ENCODE measurements around the gene HAO2. TPM values are rescaled to one million over a fixed set of nuclear protein-coding genes. Genes with fewer than 3 reads are reported as not detected.
"Not testable (repeated sequence)": the region's sequence is repeated elsewhere in the genome, so short reads cannot be mapped to it uniquely, and the experiment has no call there.

Gene HAO2
- total and polyA plus RNA-seq, 5 donors from 2014 or later, result not detected

DNA sequence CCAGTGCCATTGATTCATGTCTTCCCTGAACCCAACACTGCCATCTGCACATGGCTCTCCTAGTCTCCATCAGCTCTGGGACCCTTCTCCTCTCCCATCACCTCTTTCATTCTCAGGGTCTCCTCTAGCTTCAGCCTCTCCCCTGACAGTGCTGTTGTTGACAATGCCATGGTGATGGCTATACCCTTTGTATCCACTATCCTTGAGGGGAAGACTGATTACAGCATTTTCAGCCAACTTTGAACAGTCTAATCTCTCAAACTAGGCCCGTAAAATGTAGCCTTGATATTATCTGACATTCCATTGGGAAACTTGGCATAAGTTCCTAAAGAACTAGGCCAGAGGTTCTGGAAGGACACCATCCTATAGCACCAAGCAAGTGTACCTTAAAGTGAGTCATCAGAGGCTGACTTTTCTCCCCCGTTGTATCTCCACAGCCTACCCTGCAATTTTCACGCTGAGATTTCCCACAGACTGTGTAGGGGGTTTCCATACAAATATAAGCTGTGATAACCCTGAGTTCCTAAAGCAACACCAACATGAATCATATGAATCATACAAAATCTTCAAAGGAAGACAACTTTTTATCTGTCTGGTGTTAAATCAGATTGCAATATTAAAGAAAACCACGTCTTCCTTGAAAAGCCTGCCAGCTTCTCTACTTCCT lies 5.8 kb downstream of the HAO2 start:
- H3K36me3 ChIP-seq (ENCODE audit: control insufficient read depth, insufficient read depth, low read length), result no peaks in the 10 kb centered on the region
- ATAC-seq (ENCODE audit: low read depth in 2 of 2) (no peak), DNase-seq (no peak)
- H3K9me3 ChIP-seq (ENCODE audit: control insufficient read depth in 2 of 2, low read length in 2 of 2), result no peaks in the 10 kb centered on the region
- H3K4me3 ChIP-seq (ENCODE audit: low read depth, low read length), result no peak overlapping the region
- Mint-ChIP-seq H3K9me3 (peaks cover 0 to 4% (median 0%) of the 10 kb centered on the region in 7 donors), H3K4me1 (no peaks in the 10 kb centered on the region), H3K36me3 (no peaks in the 10 kb centered on the region), H3K27me3 (peaks cover 21% of the 10 kb centered on the region), H3K27ac (no peak overlapping the region), H3K4me3 (no peak overlapping the region)
- H3K27me3 ChIP-seq (ENCODE audit: control insufficient read depth, insufficient read depth, low read length), result peaks cover 3% of the 10 kb centered on the region
- H3K4me1 ChIP-seq (ENCODE audit: control insufficient read depth, insufficient read depth, low read length, poor library complexity, severe bottlenecking), result no peaks in the 10 kb centered on the region
- H3K27ac ChIP-seq (ENCODE audit: insufficient read depth, low read length, poor library complexity, severe bottlenecking), result no peak overlapping the region

DNA sequence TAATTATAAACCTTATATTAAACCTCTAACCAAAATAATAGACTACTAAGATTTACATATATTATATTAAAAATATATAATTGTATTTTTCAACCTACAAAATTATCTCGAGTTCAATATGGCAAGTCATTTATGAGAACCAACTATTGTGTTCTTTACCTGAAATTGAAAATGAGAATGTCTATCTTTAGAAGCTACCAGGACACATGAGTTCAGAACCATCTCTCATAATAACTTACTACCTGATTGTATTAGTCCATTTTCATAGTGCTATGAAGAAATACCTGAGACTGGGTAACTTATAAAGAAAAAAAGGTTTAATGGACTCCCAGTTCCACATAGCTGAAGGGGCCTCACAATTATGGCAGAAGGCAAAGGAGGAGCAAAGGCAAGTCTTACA lies 6.8 kb downstream of the HAO2 start:
- H3K27me3 ChIP-seq (ENCODE audit: control insufficient read depth, insufficient read depth, low read length), result peaks cover 3% of the 10 kb centered on the region
- Mint-ChIP-seq H3K9me3 (peaks cover 0 to 4% (median 0%) of the 10 kb centered on the region in 7 donors), H3K27me3 (peaks cover 21% of the 10 kb centered on the region), H3K36me3 (no peaks in the 10 kb centered on the region), H3K4me1 (no peaks in the 10 kb centered on the region), H3K4me3 (no peak overlapping the region), H3K27ac (no peak overlapping the region)
- no peak overlapping the region for H3K4me3 ChIP-seq (ENCODE audit: low read depth, low read length)
- no peaks in the 10 kb centered on the region for H3K36me3 ChIP-seq (ENCODE audit: control insufficient read depth, insufficient read depth, low read length)
- DNase-seq (no peak), ATAC-seq (ENCODE audit: low read depth in 2 of 2) (no peak)
- no peaks in the 10 kb centered on the region for H3K9me3 ChIP-seq (ENCODE audit: control insufficient read depth in 2 of 2, low read length in 2 of 2)
- no peaks in the 10 kb centered on the region for H3K4me1 ChIP-seq (ENCODE audit: control insufficient read depth, insufficient read depth, low read length, poor library complexity, severe bottlenecking)
- no peak overlapping the region for H3K27ac ChIP-seq (ENCODE audit: insufficient read depth, low read length, poor library complexity, severe bottlenecking)

GRCh38 chr1:119376594-119376993 lies 8.0 kb downstream of the HAO2 start:
- no peaks in the 10 kb centered on the region for H3K4me1 ChIP-seq (ENCODE audit: control insufficient read depth, insufficient read depth, low read length, poor library complexity, severe bottlenecking)
- Mint-ChIP-seq H3K27me3 (peaks cover 21% of the 10 kb centered on the region), H3K4me3 (no peak overlapping the region), H3K4me1 (no peaks in the 10 kb centered on the region), H3K9me3 (peaks cover 0 to 6% (median 0%) of the 10 kb centered on the region in 7 donors), H3K36me3 (no peaks in the 10 kb centered on the region), H3K27ac (no peak overlapping the region)
- DNase-seq (no peak), ATAC-seq (ENCODE audit: low read depth in 2 of 2) (no peak)
- H3K27ac ChIP-seq (ENCODE audit: insufficient read depth, low read length, poor library complexity, severe bottlenecking), result no peak overlapping the region
- H3K4me3 ChIP-seq (ENCODE audit: low read depth, low read length), result no peak overlapping the region
- H3K9me3 ChIP-seq (ENCODE audit: control insufficient read depth in 2 of 2, low read length in 2 of 2), result no peaks in the 10 kb centered on the region
- peaks cover 3% of the 10 kb centered on the region for H3K27me3 ChIP-seq (ENCODE audit: control insufficient read depth, insufficient read depth, low read length)
- H3K36me3 ChIP-seq (ENCODE audit: control insufficient read depth, insufficient read depth, low read length), result no peaks in the 10 kb centered on the region

GRCh38 chr1:119377594-119377993 lies 9.0 kb downstream of the HAO2 start:
- H3K9me3 ChIP-seq (ENCODE audit: control insufficient read depth in 2 of 2, low read length in 2 of 2); H3K36me3 Mint-ChIP-seq; H3K4me1 ChIP-seq (ENCODE audit: control insufficient read depth, insufficient read depth, low read length, poor library complexity, severe bottlenecking); H3K27ac Mint-ChIP-seq; H3K9me3 Mint-ChIP-seq; H3K4me3 Mint-ChIP-seq; ATAC-seq (ENCODE audit: low read depth in 2 of 2); H3K27ac ChIP-seq (ENCODE audit: insufficient read depth, low read length, poor library complexity, severe bottlenecking); DNase-seq; H3K27me3 ChIP-seq (ENCODE audit: control insufficient read depth, insufficient read depth, low read length); H3K4me1 Mint-ChIP-seq; H3K36me3 ChIP-seq (ENCODE audit: control insufficient read depth, insufficient read depth, low read length); H3K4me3 ChIP-seq (ENCODE audit: low read depth, low read length): not testable (repeated sequence)
- peaks cover 16% of the 10 kb centered on the region for H3K27me3 Mint-ChIP-seq

GRCh38 chr1:119379117-119379516 lies 10.5 kb downstream of the HAO2 start:
- DNase-seq, result no peak
- Histone ChIP-seq H3K36me3 (ENCODE audit: control insufficient read depth, insufficient read depth, low read length) (no peaks in the 10 kb centered on the region), H3K27ac (ENCODE audit: insufficient read depth, low read length, poor library complexity, severe bottlenecking) (no peak overlapping the region), H3K9me3 (ENCODE audit: control insufficient read depth in 2 of 2, low read length in 2 of 2) (no peaks in the 10 kb centered on the region), H3K4me3 (ENCODE audit: low read depth, low read length) (no peak overlapping the region), H3K4me1 (ENCODE audit: control insufficient read depth, insufficient read depth, low read length, poor library complexity, severe bottlenecking) (no peaks in the 10 kb centered on the region), H3K27me3 (ENCODE audit: control insufficient read depth, insufficient read depth, low read length) (no peaks in the 10 kb centered on the region)
- Mint-ChIP-seq H3K36me3 (no peaks in the 10 kb centered on the region), H3K27ac (no peak overlapping the region), H3K27me3 (peaks cover 10% of the 10 kb centered on the region), H3K9me3 (peaks cover 0 to 6% (median 0%) of the 10 kb centered on the region in 7 donors), H3K4me3 (no peak overlapping the region), H3K4me1 (no peaks in the 10 kb centered on the region)
- no peak for ATAC-seq (ENCODE audit: low read depth in 2 of 2)

- H3K27me3 Mint-ChIP-seq, result peaks cover 4% of the 10 kb centered on the region
- DNase-seq, result no peak
- no peak overlapping the region for H3K27ac Mint-ChIP-seq
- Histone ChIP-seq H3K4me1 (ENCODE audit: control insufficient read depth, insufficient read depth, low read length, poor library complexity, severe bottlenecking) (no peaks in the 10 kb centered on the region), H3K36me3 (ENCODE audit: control insufficient read depth, insufficient read depth, low read length) (no peaks in the 10 kb centered on the region), H3K27ac (ENCODE audit: insufficient read depth, low read length, poor library complexity, severe bottlenecking) (no peak overlapping the region), H3K9me3 (ENCODE audit: control insufficient read depth in 2 of 2, low read length in 2 of 2) (no peaks in the 10 kb centered on the region), H3K4me3 (ENCODE audit: low read depth, low read length) (no peak overlapping the region), H3K27me3 (ENCODE audit: control insufficient read depth, insufficient read depth, low read length) (no peaks in the 10 kb centered on the region)
- ATAC-seq (ENCODE audit: low read depth in 2 of 2), result no peak
- peaks cover 0 to 6% (median 0%) of the 10 kb centered on the region in 7 donors for H3K9me3 Mint-ChIP-seq
- H3K36me3 Mint-ChIP-seq, result no peaks in the 10 kb centered on the region
- H3K4me3 Mint-ChIP-seq, result no peak overlapping the region
- no peaks in the 10 kb centered on the region for H3K4me1 Mint-ChIP-seq
Observed at GRCh38 chr1:119380304-119380703, 11.7 kb downstream of the HAO2 start.

DNA sequence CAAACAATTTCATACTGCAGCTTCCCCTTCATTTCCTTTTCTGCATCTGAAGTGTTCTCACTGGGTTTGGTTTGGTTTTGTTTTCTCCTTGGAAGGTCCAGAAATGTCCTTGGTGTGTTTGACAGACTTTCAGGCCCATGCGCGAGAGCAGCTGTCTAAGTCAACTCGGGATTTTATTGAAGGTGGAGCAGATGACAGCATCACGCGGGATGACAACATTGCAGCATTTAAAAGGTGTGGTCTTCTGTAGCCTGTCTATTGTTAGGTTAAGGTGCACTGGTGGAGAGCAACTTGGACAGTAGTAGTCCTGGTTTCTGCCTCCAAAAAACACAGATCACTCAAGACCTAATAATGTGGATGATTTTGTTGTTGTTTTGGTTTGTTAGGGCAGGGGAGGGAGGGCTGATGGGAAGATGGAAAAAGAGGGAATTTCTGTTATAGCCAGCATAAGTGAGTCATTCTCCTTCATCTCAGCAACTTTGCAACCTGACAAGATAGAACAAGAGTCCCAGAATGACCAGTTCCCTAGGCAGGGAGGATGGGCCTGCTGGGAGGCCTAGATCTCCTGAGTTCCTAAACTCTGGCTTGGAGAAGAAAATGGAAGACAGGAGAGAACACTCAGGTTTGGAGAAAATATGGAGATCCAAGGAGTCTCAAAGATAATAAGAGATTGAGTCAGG lies 12.5 kb downstream of the HAO2 start:
- Histone ChIP-seq H3K27me3 (ENCODE audit: control insufficient read depth, insufficient read depth, low read length) (no peaks in the 10 kb centered on the region), H3K36me3 (ENCODE audit: control insufficient read depth, insufficient read depth, low read length) (no peaks in the 10 kb centered on the region), H3K9me3 (ENCODE audit: control insufficient read depth in 2 of 2, low read length in 2 of 2) (no peaks in the 10 kb centered on the region), H3K4me3 (ENCODE audit: low read depth, low read length) (no peak overlapping the region), H3K4me1 (ENCODE audit: control insufficient read depth, insufficient read depth, low read length, poor library complexity, severe bottlenecking) (no peaks in the 10 kb centered on the region), H3K27ac (ENCODE audit: insufficient read depth, low read length, poor library complexity, severe bottlenecking) (no peak overlapping the region)
- ATAC-seq (ENCODE audit: low read depth in 2 of 2) (no peak), DNase-seq (no peak)
- Mint-ChIP-seq H3K9me3 (peaks cover 0 to 6% (median 0%) of the 10 kb centered on the region in 7 donors), H3K27me3 (peaks cover 4% of the 10 kb centered on the region), H3K36me3 (no peaks in the 10 kb centered on the region), H3K4me1 (no peaks in the 10 kb centered on the region), H3K27ac (no peak overlapping the region), H3K4me3 (no peak overlapping the region)

GRCh38 chr1:119384591-119384990 lies 16.0 kb downstream of the HAO2 start:
- H3K4me1 ChIP-seq (ENCODE audit: control insufficient read depth, insufficient read depth, low read length, poor library complexity, severe bottlenecking), result no peaks in the 10 kb centered on the region
- H3K36me3 ChIP-seq (ENCODE audit: control insufficient read depth, insufficient read depth, low read length), result no peaks in the 10 kb centered on the region
- ATAC-seq (ENCODE audit: low read depth in 2 of 2) (no peak), DNase-seq (no peak)
- H3K9me3 ChIP-seq (ENCODE audit: control insufficient read depth in 2 of 2, low read length in 2 of 2), result no peaks in the 10 kb centered on the region
- H3K27me3 Mint-ChIP-seq, result no peaks in the 10 kb centered on the region
- no peak overlapping the region for H3K27ac Mint-ChIP-seq
- peaks cover 0 to 2% (median 2%) of the 10 kb centered on the region in 7 donors for H3K9me3 Mint-ChIP-seq
- H3K27ac ChIP-seq (ENCODE audit: insufficient read depth, low read length, poor library complexity, severe bottlenecking), result no peak overlapping the region
- H3K4me1 Mint-ChIP-seq, result no peaks in the 10 kb centered on the region
- H3K36me3 Mint-ChIP-seq, result no peaks in the 10 kb centered on the region
- H3K4me3 Mint-ChIP-seq, result no peak overlapping the region
- no peak overlapping the region for H3K4me3 ChIP-seq (ENCODE audit: low read depth, low read length)
- no peaks in the 10 kb centered on the region for H3K27me3 ChIP-seq (ENCODE audit: control insufficient read depth, insufficient read depth, low read length)
